Neural progenitor cell (in vitro differentiated cells): ENCODE results near the gene GABPB2.

ENCODE experiments used
- CTCF ChIP-seq: fragments of 200-600 bp; sonication (generic); IDR thresholded peaks from 2 replicates; pipeline ENCODE4 v1.5.1; 2017; ENCODE audit warnings: antibody characterized with exemption, mild to moderate bottlenecking
- EZH2 ChIP-seq: fragments of 200-600 bp; sonication (generic); IDR thresholded peaks from 2 replicates; pipeline ENCODE4 v1.6.1; 2017; ENCODE audit warnings: antibody characterized with exemption, mild to moderate bottlenecking, moderate library complexity
- EZH2phosphoT487 ChIP-seq: fragments of 200-600 bp; sonication (generic); IDR thresholded peaks from 2 replicates; pipeline ENCODE4 v1.6.1; 2017; ENCODE audit warnings: antibody characterized with exemption

DNA sequence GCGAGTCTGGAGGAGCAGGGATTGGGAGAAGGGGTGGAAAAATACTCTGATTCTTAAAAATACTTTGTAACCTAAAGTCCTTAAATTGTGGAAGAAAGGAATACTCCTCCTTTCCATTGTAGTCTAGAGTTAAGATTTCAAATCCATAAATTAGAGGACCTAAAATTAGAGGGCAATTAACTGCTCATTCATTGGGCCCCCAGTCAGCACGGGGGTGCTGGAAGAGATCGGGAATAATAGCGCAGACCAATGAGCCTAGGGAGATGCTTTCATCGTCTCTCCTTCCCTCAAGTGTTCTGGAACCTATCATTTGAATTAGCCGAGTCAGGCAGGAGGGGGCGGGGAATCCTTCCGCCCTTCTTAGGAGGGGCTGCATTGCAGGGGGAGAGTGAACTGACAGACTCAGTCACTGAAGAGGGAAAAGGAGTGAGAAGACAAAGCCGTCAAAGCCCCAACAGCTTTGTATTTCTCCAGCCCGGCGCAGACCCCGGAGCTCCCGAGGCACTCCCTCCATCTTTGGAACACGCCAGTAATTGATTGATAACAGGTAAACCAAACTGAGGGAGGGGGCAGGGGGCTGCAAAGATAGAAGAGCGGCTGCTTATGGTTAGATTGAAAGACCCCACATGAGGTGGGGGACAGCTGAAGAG is 10.4 kb upstream of the GABPB2 start, which contains the start of gene MLLT11:
- TF ChIP-seq CTCF (peak; percentile 30), EZH2phosphoT487 (no peak), EZH2 (no peak)
